HG02588 (cell line): ENCODE measurements around the gene CELF6.

Experiments used
- ATAC-seq: cut with Tn5 transposase; IDR thresholded peaks from one replicate; pipeline ENCODE4 v1.9.1; 2021; ENCODE audit warnings: mild to moderate bottlenecking, moderate library complexity; ENCODE audit not compliant: unreplicated experiment

CELF6 gene

GRCh38 chr15:72272213-72272996, 47.6 kb downstream of the CELF6 start, which contains the start of gene PARP6:
PARP6 (minus strand) TSS chr15:72272554; CDS start chr15:72267477, 5,077 bp downstream.
- ATAC-seq, result peak; percentile 93

GRCh38 chr15:72271895-72272212, 48.1 kb downstream of the CELF6 start:
- ATAC-seq, result no peak

- no peak for ATAC-seq
Measured at GRCh38 chr15:72271221-72271620, 48.7 kb downstream of the CELF6 start.

- no peak for ATAC-seq
Measured at GRCh38 chr15:72269739-72270138, 50.2 kb downstream of the CELF6 start.

GRCh38 chr15:72265031-72265430, 54.9 kb downstream of the CELF6 start:
- no peak for ATAC-seq

GRCh38 chr15:72252663-72253299, 67.2 kb downstream of the CELF6 start:
- no peak for ATAC-seq

GRCh38 chr15:72249142-72249810, 70.7 kb downstream of the CELF6 start:
- no peak for ATAC-seq

GRCh38 chr15:72248514-72248913, 71.4 kb downstream of the CELF6 start:
- ATAC-seq, result no peak

GRCh38 chr15:72242775-72243370, 77.1 kb downstream of the CELF6 start:
- no peak for ATAC-seq

GRCh38 chr15:72239652-72240051, 80.3 kb downstream of the CELF6 start:
- no peak for ATAC-seq

GRCh38 chr15:72238586-72238985, 81.4 kb downstream of the CELF6 start:
- ATAC-seq, result no peak

- ATAC-seq, result no peak
Measured at GRCh38 chr15:72237853-72238224, 82.1 kb downstream of the CELF6 start.

GRCh38 chr15:72237029-72237852, 82.7 kb downstream of the CELF6 start:
- ATAC-seq, result peak; percentile 59

- ATAC-seq, result no peak
Measured at GRCh38 chr15:72236381-72237003, 83.5 kb downstream of the CELF6 start.

GRCh38 chr15:72235298-72235697, 84.7 kb downstream of the CELF6 start:
- no peak for ATAC-seq
